DMS153 (cell line): ENCODE measurements around the gene GPR141.

ENCODE experiments used
- DNase-seq: peaks from one replicate; lab custom pipeline; 2025; lab: John Stamatoyannopoulos, UW

Gene GPR141

DNA sequence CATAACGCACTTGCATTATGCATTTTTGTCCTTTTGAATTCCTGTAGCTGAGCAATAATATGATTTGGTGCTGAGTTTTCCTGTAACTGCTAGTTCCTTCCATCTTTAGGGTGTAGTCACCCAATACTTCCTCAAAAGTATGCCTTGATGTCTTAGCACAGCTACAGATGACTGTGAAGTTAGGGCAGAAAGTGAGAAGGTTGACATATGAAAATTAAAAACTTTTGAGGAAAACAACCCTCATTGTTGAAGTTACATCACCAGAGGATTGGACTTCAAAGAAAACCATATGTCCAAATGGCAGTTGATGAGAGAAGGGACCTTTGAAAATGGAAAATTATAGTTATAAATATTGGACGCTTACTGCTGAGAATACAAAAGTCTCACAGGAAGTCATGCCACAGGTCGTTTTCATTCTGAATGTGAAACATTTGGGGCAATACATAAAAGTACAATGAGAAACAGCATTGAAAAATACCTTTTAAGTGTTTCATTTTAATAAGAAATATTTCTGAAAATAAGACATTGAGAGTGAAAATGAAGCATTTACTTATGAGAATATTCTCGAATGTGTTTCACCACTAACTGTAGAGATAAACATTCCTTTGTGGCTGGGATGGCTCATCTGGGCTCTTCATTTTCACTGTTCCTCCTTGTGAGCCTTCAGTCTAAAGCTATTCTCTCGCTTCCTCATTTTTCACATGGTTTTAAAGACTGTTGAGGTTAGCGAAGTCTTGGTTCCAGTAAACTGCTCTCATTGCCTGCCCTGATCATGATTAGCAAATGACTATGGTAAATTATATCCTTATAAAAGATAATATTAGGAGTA, 103.4 kb downstream of the GPR141 start:
- DNase-seq, result no peak
